Stimulated activated CD8-positive, alpha-beta memory T cell treated with anti-CD3 and anti-CD28 coated beads, Interleukin-7, amount 100 ng/mL, for 1 hour (primary cell): ENCODE measurements around the gene DHRS7B.

Source experiments
- DNase-seq, 2 donors: peaks; one replicate each; pipeline ENCODE4 v3.0.0-alpha.2; 2020; ENCODE audit warnings: low read depth in 2 of 2

DHRS7B gene

GRCh38 chr17:21157586-21158370, 31.0 kb downstream of the DHRS7B start:
- no peak for DNase-seq

- DNase-seq, result no peak
Observed at GRCh38 chr17:21160401-21160800, 33.6 kb downstream of the DHRS7B start.

DNA sequence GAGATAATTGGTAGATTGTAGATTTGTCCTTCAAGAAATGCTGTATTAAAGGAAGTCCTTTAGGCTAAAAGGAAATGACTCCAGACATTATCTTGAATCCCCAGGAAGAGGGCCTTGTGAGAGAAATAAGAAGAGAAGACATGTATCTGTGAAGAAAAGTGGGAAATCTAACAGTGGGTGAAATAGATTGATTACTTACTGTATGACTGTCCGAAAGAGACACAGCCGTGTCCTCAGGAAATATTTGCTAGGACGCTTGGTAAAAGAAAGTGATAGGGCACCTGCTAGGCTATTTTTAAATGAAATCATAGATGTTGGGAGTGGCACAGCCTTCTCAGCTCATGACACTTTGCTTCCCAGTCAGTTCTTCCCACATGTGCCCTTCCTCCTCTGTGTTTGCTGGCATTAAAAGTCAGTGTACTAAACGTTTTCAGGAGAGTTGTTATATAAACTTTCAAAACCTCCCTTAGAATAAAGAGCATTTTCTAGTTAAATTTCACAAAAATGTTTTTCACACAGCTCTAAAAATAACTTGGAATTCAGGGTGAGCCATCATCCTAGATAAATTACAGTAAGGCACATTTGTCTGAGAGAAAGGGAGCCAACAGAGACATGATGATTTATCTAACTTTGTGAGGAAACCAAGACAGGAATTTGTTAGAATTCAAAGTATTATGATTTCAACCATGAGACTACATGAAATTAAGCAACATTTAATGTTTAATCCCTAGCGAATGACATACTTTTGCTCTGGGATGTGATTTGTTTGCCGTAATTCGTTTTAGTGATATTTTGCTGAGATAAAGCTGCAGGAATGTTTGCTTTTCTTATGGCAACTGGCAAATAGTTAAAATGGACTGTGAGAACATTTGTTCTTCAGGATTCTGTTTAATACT, 35.0 kb downstream of the DHRS7B start:
- no peak for DNase-seq

DNA sequence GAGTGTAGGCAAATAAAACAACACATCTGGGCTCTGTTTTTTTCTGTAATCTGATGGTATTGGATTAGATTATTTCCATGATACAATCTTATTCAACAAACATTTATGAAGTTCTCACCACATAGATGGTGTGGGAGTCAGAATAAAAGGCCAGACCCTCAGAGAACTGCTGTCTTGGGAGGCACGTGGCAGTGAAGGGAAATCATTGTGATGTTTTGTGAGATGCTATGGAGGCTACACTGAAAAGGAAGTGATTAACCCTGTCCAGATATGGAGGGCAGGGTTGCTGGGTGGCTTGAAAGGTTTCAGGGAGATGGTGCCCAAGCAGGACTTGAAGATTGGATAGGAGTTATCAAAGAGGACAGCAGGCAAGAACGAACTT, 35.6 kb downstream of the DHRS7B start:
- DNase-seq, result no peak

GRCh38 chr17:21163101-21163500, 36.3 kb downstream of the DHRS7B start:
- no peak for DNase-seq

DNA sequence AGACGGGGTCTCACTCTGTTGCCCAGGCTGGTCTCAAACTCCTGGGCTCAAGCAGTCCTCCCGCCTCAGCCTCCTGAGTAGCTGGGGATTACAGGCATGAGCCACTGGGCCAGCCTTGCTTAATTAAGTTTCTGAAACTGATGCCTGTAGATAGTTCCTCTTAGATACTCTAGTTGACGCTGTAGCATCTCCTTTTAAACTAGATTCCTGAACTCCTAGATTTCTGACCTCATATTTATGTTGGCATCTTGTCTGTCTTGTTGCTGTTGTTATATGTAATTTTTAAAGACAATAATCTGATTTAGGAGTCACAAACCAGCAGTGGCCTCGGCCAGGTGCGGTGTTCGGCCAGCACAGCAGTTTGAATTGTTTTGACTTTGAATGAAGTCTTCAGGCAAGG, 37.5 kb downstream of the DHRS7B start:
- DNase-seq, result no peak

DNA sequence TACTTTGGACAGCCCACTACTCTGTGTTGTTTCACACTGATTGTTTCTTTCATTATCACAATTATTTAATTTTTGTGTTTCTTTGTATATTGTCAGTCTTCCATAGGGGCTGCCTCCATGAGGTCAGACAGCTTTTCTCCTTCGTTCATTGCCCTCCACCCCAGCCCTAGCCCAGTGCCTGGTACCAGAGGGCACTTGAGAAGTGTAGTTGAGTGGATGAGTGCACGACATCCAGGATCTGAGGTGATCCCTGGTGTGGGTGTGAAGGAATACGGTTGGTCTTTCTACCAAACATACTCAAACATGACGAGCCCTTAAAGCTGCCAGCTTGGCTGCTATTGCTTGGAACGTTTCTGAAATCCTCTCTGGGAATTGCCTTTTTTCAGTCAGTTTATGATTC, 37.9 kb downstream of the DHRS7B start:
- DNase-seq, result no peak

- DNase-seq, result no peak
Observed at GRCh38 chr17:21165922-21166594, 39.3 kb downstream of the DHRS7B start.

- no peak for DNase-seq
Observed at GRCh38 chr17:21166595-21167210, 39.9 kb downstream of the DHRS7B start.

- DNase-seq, result no peak
Observed at GRCh38 chr17:21167303-21167702, 40.5 kb downstream of the DHRS7B start.

DNA sequence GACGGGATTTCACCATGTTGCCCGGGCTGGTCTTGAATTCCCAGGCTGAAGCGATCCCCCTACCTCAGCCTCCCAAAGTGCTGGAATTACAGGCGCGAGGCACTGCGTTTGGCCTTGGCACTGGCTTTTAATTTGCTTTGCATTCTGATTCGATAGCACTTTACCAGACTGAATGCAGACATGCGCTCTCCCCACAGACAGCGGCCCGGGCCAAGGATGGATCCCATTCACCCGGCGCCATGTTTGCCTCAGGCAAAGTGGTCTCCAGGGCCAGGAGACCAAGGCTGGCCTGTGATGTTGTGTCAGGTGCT, 41.7 kb downstream of the DHRS7B start:
- no peak for DNase-seq

DNA sequence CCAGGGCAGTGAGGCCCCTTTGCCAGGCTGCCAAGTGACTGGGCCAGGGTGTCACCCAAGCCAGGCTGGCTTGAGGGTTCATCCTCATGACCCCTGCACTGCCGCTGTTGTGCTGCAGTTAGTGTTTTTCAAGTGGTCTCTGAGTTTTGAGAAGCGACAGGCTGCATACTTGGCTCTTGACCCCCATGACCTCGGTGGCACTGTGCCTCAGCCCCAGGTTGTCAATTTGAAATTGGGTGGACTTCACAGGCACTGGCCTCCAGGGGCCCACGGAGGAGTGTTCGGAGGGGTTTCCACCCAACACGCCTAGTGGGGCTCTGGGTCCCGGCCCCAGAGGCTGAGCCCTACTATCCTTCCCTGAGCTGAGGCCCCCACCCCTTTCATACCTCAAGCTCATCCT, 42.7 kb downstream of the DHRS7B start:
- DNase-seq, result no peak

GRCh38 chr17:21170809-21171208, 44.0 kb downstream of the DHRS7B start:
- no peak for DNase-seq

DNA sequence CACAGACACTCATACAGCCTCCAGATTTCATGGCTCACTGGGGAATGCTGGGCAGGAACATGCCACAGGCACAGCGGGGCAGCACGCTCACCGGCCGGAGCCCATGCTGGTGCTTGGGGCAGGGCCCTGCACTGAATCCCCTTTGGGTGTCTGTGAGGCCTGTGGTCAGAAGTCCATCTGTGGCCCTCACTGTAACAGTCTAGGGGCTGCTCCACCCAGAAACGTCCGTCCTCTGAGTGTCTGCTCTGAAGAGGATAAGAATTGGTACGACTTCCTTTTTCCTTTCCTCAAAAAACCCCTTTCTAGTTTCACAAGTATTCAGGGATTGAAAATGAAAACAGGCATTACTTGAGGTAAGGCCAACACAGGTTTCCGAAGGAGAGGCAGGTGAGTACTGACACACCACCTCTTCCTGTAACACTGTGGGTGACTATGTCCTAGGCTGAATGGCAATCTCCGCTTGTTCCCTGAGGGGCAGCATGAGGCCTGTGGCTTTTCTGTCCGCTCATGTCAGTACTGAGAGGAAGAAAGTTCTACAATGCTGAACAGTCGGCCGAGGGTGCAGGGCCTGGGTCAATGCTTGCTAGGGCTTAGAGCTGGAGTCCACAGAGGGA, 44.7 kb downstream of the DHRS7B start:
- no peak for DNase-seq

DNA sequence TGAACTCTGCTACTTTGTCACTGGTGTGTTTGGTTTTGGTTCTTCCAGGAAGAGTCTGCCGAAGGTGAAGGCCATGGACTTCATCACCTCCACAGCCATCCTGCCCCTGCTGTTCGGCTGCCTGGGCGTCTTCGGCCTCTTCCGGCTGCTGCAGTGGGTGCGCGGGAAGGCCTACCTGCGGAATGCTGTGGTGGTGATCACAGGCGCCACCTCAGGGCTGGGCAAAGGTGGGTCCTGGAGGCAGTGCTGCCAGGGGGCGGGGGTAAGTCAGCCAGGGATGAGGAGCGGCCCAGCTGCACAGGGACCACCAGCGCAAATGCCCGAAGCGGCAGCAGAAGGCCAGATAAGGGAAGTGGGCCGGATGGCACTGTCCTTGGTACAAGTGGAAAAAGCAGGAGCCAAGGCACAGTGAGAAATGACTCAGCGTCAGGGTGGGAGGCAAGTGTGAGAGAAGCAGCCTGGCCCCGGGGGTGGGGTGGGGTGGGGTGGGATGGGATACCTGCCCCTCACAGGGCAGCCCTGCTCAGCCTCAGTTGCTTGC, 45.3 kb downstream of the DHRS7B start:
- DNase-seq, result no peak

GRCh38 chr17:21172846-21173245, 46.1 kb downstream of the DHRS7B start:
- no peak for DNase-seq

GRCh38 chr17:21173543-21173942, 46.8 kb downstream of the DHRS7B start:
- DNase-seq, result no peak

- DNase-seq, result no peak
Observed at GRCh38 chr17:21174186-21174585, 47.4 kb downstream of the DHRS7B start.

GRCh38 chr17:21174713-21175112, 47.9 kb downstream of the DHRS7B start:
- no peak for DNase-seq

GRCh38 chr17:21176773-21177395, 50.1 kb downstream of the DHRS7B start:
- DNase-seq, result no peak

DNA sequence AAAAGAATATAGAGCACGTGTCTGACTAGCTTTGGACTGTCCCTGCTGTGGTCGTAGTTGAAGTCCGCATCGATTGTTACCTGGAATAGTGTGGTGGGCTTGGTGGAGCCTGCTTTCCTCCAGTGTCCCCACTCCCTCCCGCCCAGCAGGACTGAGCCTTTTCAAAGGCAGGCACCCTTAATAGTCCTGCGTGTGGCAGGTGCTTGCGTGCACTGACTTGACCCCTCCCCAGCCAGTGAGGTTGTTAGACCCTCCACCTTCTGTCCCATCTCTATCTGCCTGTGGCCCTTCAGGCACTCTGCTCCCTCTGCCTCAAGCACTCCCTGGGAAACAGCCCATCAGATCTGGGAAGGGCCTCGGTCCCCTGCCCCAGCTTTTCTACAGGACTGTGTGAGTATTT, 50.6 kb downstream of the DHRS7B start:
- DNase-seq, result no peak
